Measurements from ENCODE around the gene HPSE.
"Not testable (repeated sequence)": the region's sequence is repeated elsewhere in the genome, so short reads cannot be mapped to it uniquely, and the experiment has no call there.

HPSE gene

GRCh38 chr4:83331956-83332355, 2.7 kb downstream of the HPSE start:
- no peak for DNase-seq (ENCODE audit: low spot score)

- DNase-seq (ENCODE audit: low spot score): no peak
Observed at GRCh38 chr4:83329521-83330110, 5.0 kb downstream of the HPSE start.

GRCh38 chr4:83328521-83329187, 6.0 kb downstream of the HPSE start:
- no peak for DNase-seq (ENCODE audit: low spot score)

- DNase-seq (ENCODE audit: low spot score): no peak
Observed at GRCh38 chr4:83326546-83326945, 8.1 kb downstream of the HPSE start.

GRCh38 chr4:83325306-83325705, 9.3 kb downstream of the HPSE start:
- not testable (repeated sequence) for DNase-seq (ENCODE audit: low spot score)

GRCh38 chr4:83323136-83323535, 11.5 kb downstream of the HPSE start:
- no peak for DNase-seq (ENCODE audit: low spot score)

GRCh38 chr4:83320548-83320947, 14.1 kb downstream of the HPSE start:
- DNase-seq (ENCODE audit: low spot score): peak; percentile 90

- no peak for DNase-seq (ENCODE audit: low spot score)
Observed at GRCh38 chr4:83318666-83319065, 16.0 kb downstream of the HPSE start.

- peak; percentile 40 for DNase-seq (ENCODE audit: low spot score)
Observed at GRCh38 chr4:83317671-83318070, 17.0 kb downstream of the HPSE start.

GRCh38 chr4:83316459-83317165, 18.0 kb downstream of the HPSE start:
- peak; percentile 66 for DNase-seq (ENCODE audit: low spot score)

- DNase-seq (ENCODE audit: low spot score): no peak
Observed at GRCh38 chr4:83315341-83315870, 19.2 kb downstream of the HPSE start.

- DNase-seq (ENCODE audit: low spot score): no peak
Observed at GRCh38 chr4:83308672-83309071, 26.0 kb downstream of the HPSE start.

- DNase-seq (ENCODE audit: low spot score): no peak
Observed at GRCh38 chr4:83307920-83308319, 26.7 kb downstream of the HPSE start.

- DNase-seq (ENCODE audit: low spot score): no peak
Observed at GRCh38 chr4:83305187-83305586, 29.5 kb downstream of the HPSE start.

- no peak for DNase-seq (ENCODE audit: low spot score)
Observed at GRCh38 chr4:83297548-83298260, 36.9 kb downstream of the HPSE start.

GRCh38 chr4:83293305-83294046, 41.2 kb downstream of the HPSE start:
- DNase-seq (ENCODE audit: low spot score): no peak

GRCh38 chr4:83290059-83290774, 44.4 kb downstream of the HPSE start:
- not testable (repeated sequence) for DNase-seq (ENCODE audit: low spot score)

- not testable (repeated sequence) for DNase-seq (ENCODE audit: low spot score)
Observed at GRCh38 chr4:83288381-83288780, 46.3 kb downstream of the HPSE start.

GRCh38 chr4:83285055-83285407, 49.6 kb downstream of the HPSE start:
- peak; percentile 44 for DNase-seq (ENCODE audit: low spot score)

- DNase-seq (ENCODE audit: low spot score): peak; percentile 93
Observed at GRCh38 chr4:83284193-83285054, 50.2 kb downstream of the HPSE start, which contains the start of gene COQ2. Gene COQ2 (minus strand): TSS chr4:83284798. CDS start chr4:83284764, 34 bp downstream.
